HepG2 (cell line): ENCODE measurements around the gene PRPF38B. TPM values are rescaled to one million over a fixed set of nuclear protein-coding genes. Genes with fewer than 3 reads are reported as not detected.

Experiments
- CBX2 ChIP-seq, 2 experiments: fragments of 200-600 bp in 1 of 2; sonication (generic); formaldehyde crosslinking in 1 of 2; IDR thresholded peaks; 2 replicates each; pipeline versions ENCODE4 v1.7.0 to v1.8.1; 2018 to 2022; ENCODE audit warnings: low read depth in 2 of 2, low read length in 1 of 2, mild to moderate bottlenecking in 1 of 2, missing genetic modification reagents in 1 of 2
- CREM ChIP-seq, 2 experiments: sonication (generic) in 1 of 2; formaldehyde crosslinking in 1 of 2; IDR thresholded peaks; 2 replicates each; pipeline versions ENCODE4 v1.4.0 to v1.6.1; 2016 to 2020; ENCODE audit warnings: antibody characterized with exemption in 1 of 2, mild to moderate bottlenecking in 1 of 2, missing genetic modification reagents in 1 of 2
- E2F2 ChIP-seq: sonication (generic); formaldehyde crosslinking; IDR thresholded peaks from 2 replicates; pipeline ENCODE4 v1.4.0; 2020; ENCODE audit warnings: missing genetic modification reagents, borderline replicate concordance
- GATAD2A ChIP-seq: IDR thresholded peaks from 2 replicates; pipeline ENCODE4 v1.6.1; 2016
- GMEB1 ChIP-seq: sonication (generic); formaldehyde crosslinking; IDR thresholded peaks from 2 replicates; pipeline ENCODE4 v1.5.1; 2020; ENCODE audit warnings: missing genetic modification reagents, mild to moderate bottlenecking, borderline replicate concordance
- HNRNPLL ChIP-seq: fragments of 200-400 bp; formaldehyde crosslinking; IDR thresholded peaks from 2 replicates; pipeline ENCODE4 v1.6.1; 2017; ENCODE audit warnings: mild to moderate bottlenecking, low read depth, low read length; ENCODE audit not compliant: poor library complexity, severe bottlenecking
- ISX ChIP-seq: sonication (generic); formaldehyde crosslinking; conservative IDR thresholded peaks from 2 replicates; pipeline ENCODE4 v1.5.0; 2020; ENCODE audit warnings: missing genetic modification reagents
- NFIC ChIP-seq: IDR thresholded peaks from 2 replicates; pipeline ENCODE4 v1.6.1; 2012; ENCODE audit warnings: mild to moderate bottlenecking, low read length, inconsistent platforms
- NFRKB ChIP-seq: fragments of 450-650 bp; IDR thresholded peaks from 2 replicates; pipeline ENCODE4 v1.6.1; 2017
- PHF5A ChIP-seq: IDR thresholded peaks from one replicate; pipeline ENCODE4 v1.6.1; 2018; ENCODE audit warnings: low read depth, missing genetic modification reagents; ENCODE audit not compliant: unreplicated experiment
- THRA ChIP-seq: sonication (generic); formaldehyde crosslinking; IDR thresholded peaks from 2 replicates; pipeline ENCODE4 v1.4.0; 2020; ENCODE audit warnings: missing genetic modification reagents, borderline replicate concordance
- ZBTB7B ChIP-seq: sonication (generic); formaldehyde crosslinking; IDR thresholded peaks from 2 replicates; pipeline ENCODE4 v1.4.0; 2020; ENCODE audit warnings: missing genetic modification reagents
- ZFP36L1 ChIP-seq: sonication (generic); formaldehyde crosslinking; IDR thresholded peaks from 2 replicates; pipeline ENCODE4 v1.8.0; 2022; ENCODE audit warnings: mild to moderate bottlenecking, missing genetic modification reagents, moderate library complexity
- ZFP36L2 ChIP-seq: sonication (generic); formaldehyde crosslinking; IDR thresholded peaks from 2 replicates; pipeline ENCODE4 v1.4.0; 2020; ENCODE audit warnings: missing genetic modification reagents
- ZFP90 ChIP-seq: sonication (generic); formaldehyde crosslinking; IDR thresholded peaks from 2 replicates; pipeline ENCODE4 v1.8.0; 2022; ENCODE audit warnings: missing genetic modification reagents, mild to moderate bottlenecking, inconsistent platforms, borderline replicate concordance
- ZFY ChIP-seq: sonication (generic); formaldehyde crosslinking; IDR thresholded peaks from 2 replicates; pipeline ENCODE4 v1.4.0; 2020; ENCODE audit warnings: missing genetic modification reagents
- ZNF230 ChIP-seq: sonication (generic); formaldehyde crosslinking; IDR thresholded peaks from 2 replicates; pipeline ENCODE4 v1.4.0; 2020; ENCODE audit warnings: mild to moderate bottlenecking, missing genetic modification reagents
- ZNF292 ChIP-seq: sonication (generic); formaldehyde crosslinking; IDR thresholded peaks from 2 replicates; pipeline ENCODE4 v1.8.1; 2022; ENCODE audit warnings: mild to moderate bottlenecking, low read depth, missing genetic modification reagents, borderline replicate concordance
- ZNF350 ChIP-seq: sonication (generic); formaldehyde crosslinking; IDR thresholded peaks from 2 replicates; pipeline ENCODE4 v1.4.0; 2020; ENCODE audit warnings: mild to moderate bottlenecking, low read depth, missing genetic modification reagents, borderline replicate concordance
- ZNF709 ChIP-seq: sonication (generic); formaldehyde crosslinking; IDR thresholded peaks from 2 replicates; pipeline ENCODE4 v1.5.0; 2020; ENCODE audit warnings: mild to moderate bottlenecking, missing genetic modification reagents
- ZNF749 ChIP-seq: sonication (generic); formaldehyde crosslinking; IDR thresholded peaks from 2 replicates; pipeline ENCODE4 v1.8.0; 2022; ENCODE audit warnings: mild to moderate bottlenecking, missing genetic modification reagents, moderate library complexity, borderline replicate concordance
- ZNF782 ChIP-seq: sonication (generic); formaldehyde crosslinking; IDR thresholded peaks from 2 replicates; pipeline ENCODE4 v1.4.0; 2020; ENCODE audit warnings: missing genetic modification reagents, mild to moderate bottlenecking, borderline replicate concordance
- ZNF883 ChIP-seq: sonication (generic); formaldehyde crosslinking; IDR thresholded peaks from 2 replicates; pipeline ENCODE4 v1.5.1; 2020; ENCODE audit warnings: mild to moderate bottlenecking, missing genetic modification reagents; ENCODE audit errors: not compliant biosample characterization
- polyA plus RNA-seq, 8 experiments: library from polyadenylated mRNA; depleted of rRNA in 3 of 8; stranded (reverse) in 7 of 8; unstranded in 1 of 8; fragments of >200 nt; fragmentation: Illumina TruSeq in 4 of 8; extraction: Trizol in 4 of 8; gene quantifications; 2 replicates each; pipeline versions ENCODE4 v1.2.1 to v1.2.3, GENCODE V29; 2011 to 2016; ENCODE audit warnings: low read depth in 4 of 8, missing spikeins in 1 of 8, mixed read lengths in 1 of 8; ENCODE audit not compliant: insufficient read depth in 1 of 8
- total RNA-seq, 5 experiments: library from RNA; depleted of rRNA; stranded (reverse); fragments of >200 nt; fragmentation: Illumina TruSeq; extraction: Trizol; gene quantifications; 2 replicates each; pipeline ENCODE4 v1.2.3, GENCODE V29; 2016; ENCODE audit warnings: low read depth in 1 of 5

The PRPF38B gene
- total and polyA plus RNA-seq, 2 of the 13 experiments (the other 11 are each of a cell fraction or from before 2014, with no cell fraction given): 25.7 to 29.7 TPM

- TF ChIP-seq HNRNPLL: peak; percentile 86
- TF ChIP-seq ZNF350 (CRISPR knock-in tag): peak; percentile 86
- no peak for TF ChIP-seq CBX2 (IDR thresholded peaks at IDR 0.05; ENCODE audit: low read depth, low read length)
- no peak for TF ChIP-seq CBX2 (CRISPR knock-in tag; IDR thresholded peaks at IDR 0.05; ENCODE audit: low read depth)
- TF ChIP-seq ZNF883 (CRISPR knock-in tag): peak; percentile 35
- peak; percentile 87; the same call in 1 of the 2 replicates for TF ChIP-seq ZNF782 (CRISPR knock-in tag)
- TF ChIP-seq E2F2: 0 out of 2 replicates have a peak, but pooled peaks have one; percentile 71
- TF ChIP-seq ZBTB7B (CRISPR knock-in tag): peak; percentile 41; the same call in 1 of the 2 replicates
- peak; percentile 65; the same call in 1 of the 2 replicates for TF ChIP-seq ZNF709 (CRISPR knock-in tag)
- TF ChIP-seq CREM (IDR thresholded peaks at IDR 0.05): peak; percentile 96
- no peak for TF ChIP-seq CREM (CRISPR knock-in tag; IDR thresholded peaks at IDR 0.05)
- no peak; the same call in 1 of the 2 replicates for TF ChIP-seq ZFP90 (CRISPR knock-in tag)
- TF ChIP-seq ZNF230: peak; percentile 93; the same call in 1 of the 2 replicates
- no peak for TF ChIP-seq NFIC
- peak; percentile 88 for TF ChIP-seq ZNF749 (CRISPR knock-in tag)
- no peak for TF ChIP-seq ZFP36L2 (CRISPR knock-in tag)
- peak; percentile 53 for TF ChIP-seq PHF5A (CRISPR knock-in tag)
- TF ChIP-seq GMEB1: peak; percentile 83
- TF ChIP-seq ZNF292: peak; percentile 86; the same call in 1 of the 2 replicates
- peak; percentile 74 for TF ChIP-seq NFRKB
- 0 out of 2 replicates have a peak, but pooled peaks have one; percentile 38 for TF ChIP-seq ISX (CRISPR knock-in tag)
- no peak for TF ChIP-seq THRA (CRISPR knock-in tag)
- peak; percentile 70 for TF ChIP-seq ZFY (CRISPR knock-in tag)
- TF ChIP-seq ZFP36L1 (CRISPR knock-in tag): 0 out of 2 replicates have a peak, but pooled peaks have one; percentile 35
- peak; percentile 38; the same call in 1 of the 2 replicates for TF ChIP-seq GATAD2A (CRISPR knock-in tag)
Observed at GRCh38 chr1:108691942-108692723, at the start of gene PRPF38B (continued).
